Ishikawa (cell line): ENCODE measurements around the gene SIMC1.

Experiments
- CEBPB ChIP-seq: IDR thresholded peaks from 2 replicates; pipeline ENCODE4 v1.6.1; 2012
- CREB1 ChIP-seq: IDR thresholded peaks from 2 replicates; pipeline ENCODE4 v1.6.1; 2012; ENCODE audit warnings: low read depth
- EGR1 ChIP-seq: IDR thresholded peaks from 2 replicates; pipeline ENCODE4 v1.6.1; 2012
- EP300 ChIP-seq: IDR thresholded peaks from 2 replicates; pipeline ENCODE4 v1.6.1; 2012; ENCODE audit warnings: borderline replicate concordance
- FOXM1 ChIP-seq: IDR thresholded peaks from 2 replicates; pipeline ENCODE4 v1.6.1; 2012; ENCODE audit warnings: low read depth, borderline replicate concordance
- NFIC ChIP-seq: IDR thresholded peaks from 2 replicates; pipeline ENCODE4 v1.6.1; 2012
- RAD21 ChIP-seq: IDR thresholded peaks from 2 replicates; pipeline ENCODE4 v1.6.1; 2012; ENCODE audit warnings: low read depth
- TAF1 ChIP-seq: IDR thresholded peaks from 2 replicates; pipeline ENCODE4 v1.6.1; 2012; ENCODE audit warnings: low read depth, mild to moderate bottlenecking
- TCF12 ChIP-seq: IDR thresholded peaks from 2 replicates; pipeline ENCODE4 v1.6.1; 2012; ENCODE audit warnings: low read depth
- TEAD4 ChIP-seq: IDR thresholded peaks from 2 replicates; pipeline ENCODE4 v1.6.1; 2012
- YY1 ChIP-seq: IDR thresholded peaks from 2 replicates; pipeline ENCODE4 v1.6.1; 2012; ENCODE audit warnings: low read depth
- ZBTB7A ChIP-seq: IDR thresholded peaks from 2 replicates; pipeline ENCODE4 v1.6.1; 2012; ENCODE audit warnings: low read depth
- TF ChIP-seq, protein P1 (sequence below): IDR thresholded peaks from 2 replicates; pipeline ENCODE4 v1.6.1; 2012
- TF ChIP-seq, protein P2 (sequence below): IDR thresholded peaks from 2 replicates; pipeline ENCODE4 v1.6.1; 2012; ENCODE audit warnings: low read depth, mild to moderate bottlenecking
- TF ChIP-seq, protein P3 (sequence below): IDR thresholded peaks from 2 replicates; pipeline ENCODE4 v1.6.1; 2012

SIMC1 gene

DNA sequence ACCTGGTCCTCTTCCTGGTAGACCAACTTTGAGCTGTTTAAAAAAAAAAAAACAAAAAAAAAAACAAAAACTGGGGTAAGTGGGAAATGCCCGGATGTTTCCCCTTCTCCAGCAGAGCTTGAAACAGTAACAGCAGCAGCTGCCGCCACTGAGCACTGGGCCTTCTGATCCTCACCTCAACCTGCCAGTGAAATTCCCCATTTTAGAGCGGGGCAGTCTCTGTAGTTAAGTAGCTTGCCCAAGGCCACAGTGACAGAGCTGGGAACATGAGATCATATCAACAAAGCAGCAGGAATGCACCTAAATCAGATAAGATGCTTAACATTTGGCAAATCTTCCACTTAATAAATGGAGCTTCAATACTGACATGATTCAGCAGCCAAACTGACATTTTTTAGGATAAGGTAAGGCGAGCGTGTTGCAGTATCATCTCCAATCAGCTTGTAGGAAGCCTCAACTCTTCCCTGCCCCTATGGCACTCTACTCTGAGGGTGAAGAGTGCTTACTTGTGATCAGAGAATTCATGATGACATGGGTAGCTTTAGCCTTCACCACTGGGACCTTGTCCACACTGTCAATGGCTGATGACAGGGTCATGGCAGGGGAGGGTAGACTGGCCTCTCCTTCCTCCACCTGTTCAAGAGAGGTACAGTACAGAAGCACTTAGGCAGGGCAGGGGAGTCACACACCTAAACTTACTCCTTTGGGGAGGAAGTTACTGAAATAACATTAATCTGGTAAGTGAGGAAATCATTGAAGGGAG is 114.1 kb downstream of the SIMC1 start:
- TF ChIP-seq YY1 (no peak), EP300 (no peak), TAF1 (no peak), FOXM1 (no peak), NFIC (no peak), EGR1 (no peak), CREB1 (no peak), TCF12 (no peak)
- TF ChIP-seq, protein P1, sequence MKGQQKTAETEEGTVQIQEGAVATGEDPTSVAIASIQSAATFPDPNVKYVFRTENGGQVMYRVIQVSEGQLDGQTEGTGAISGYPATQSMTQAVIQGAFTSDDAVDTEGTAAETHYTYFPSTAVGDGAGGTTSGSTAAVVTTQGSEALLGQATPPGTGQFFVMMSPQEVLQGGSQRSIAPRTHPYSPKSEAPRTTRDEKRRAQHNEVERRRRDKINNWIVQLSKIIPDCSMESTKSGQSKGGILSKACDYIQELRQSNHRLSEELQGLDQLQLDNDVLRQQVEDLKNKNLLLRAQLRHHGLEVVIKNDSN: no peak
- TF ChIP-seq, protein P2, sequence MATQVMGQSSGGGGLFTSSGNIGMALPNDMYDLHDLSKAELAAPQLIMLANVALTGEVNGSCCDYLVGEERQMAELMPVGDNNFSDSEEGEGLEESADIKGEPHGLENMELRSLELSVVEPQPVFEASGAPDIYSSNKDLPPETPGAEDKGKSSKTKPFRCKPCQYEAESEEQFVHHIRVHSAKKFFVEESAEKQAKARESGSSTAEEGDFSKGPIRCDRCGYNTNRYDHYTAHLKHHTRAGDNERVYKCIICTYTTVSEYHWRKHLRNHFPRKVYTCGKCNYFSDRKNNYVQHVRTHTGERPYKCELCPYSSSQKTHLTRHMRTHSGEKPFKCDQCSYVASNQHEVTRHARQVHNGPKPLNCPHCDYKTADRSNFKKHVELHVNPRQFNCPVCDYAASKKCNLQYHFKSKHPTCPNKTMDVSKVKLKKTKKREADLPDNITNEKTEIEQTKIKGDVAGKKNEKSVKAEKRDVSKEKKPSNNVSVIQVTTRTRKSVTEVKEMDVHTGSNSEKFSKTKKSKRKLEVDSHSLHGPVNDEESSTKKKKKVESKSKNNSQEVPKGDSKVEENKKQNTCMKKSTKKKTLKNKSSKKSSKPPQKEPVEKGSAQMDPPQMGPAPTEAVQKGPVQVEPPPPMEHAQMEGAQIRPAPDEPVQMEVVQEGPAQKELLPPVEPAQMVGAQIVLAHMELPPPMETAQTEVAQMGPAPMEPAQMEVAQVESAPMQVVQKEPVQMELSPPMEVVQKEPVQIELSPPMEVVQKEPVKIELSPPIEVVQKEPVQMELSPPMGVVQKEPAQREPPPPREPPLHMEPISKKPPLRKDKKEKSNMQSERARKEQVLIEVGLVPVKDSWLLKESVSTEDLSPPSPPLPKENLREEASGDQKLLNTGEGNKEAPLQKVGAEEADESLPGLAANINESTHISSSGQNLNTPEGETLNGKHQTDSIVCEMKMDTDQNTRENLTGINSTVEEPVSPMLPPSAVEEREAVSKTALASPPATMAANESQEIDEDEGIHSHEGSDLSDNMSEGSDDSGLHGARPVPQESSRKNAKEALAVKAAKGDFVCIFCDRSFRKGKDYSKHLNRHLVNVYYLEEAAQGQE: no peak
- TF ChIP-seq, protein P3, sequence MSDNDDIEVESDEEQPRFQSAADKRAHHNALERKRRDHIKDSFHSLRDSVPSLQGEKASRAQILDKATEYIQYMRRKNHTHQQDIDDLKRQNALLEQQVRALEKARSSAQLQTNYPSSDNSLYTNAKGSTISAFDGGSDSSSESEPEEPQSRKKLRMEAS: no peak

DNA sequence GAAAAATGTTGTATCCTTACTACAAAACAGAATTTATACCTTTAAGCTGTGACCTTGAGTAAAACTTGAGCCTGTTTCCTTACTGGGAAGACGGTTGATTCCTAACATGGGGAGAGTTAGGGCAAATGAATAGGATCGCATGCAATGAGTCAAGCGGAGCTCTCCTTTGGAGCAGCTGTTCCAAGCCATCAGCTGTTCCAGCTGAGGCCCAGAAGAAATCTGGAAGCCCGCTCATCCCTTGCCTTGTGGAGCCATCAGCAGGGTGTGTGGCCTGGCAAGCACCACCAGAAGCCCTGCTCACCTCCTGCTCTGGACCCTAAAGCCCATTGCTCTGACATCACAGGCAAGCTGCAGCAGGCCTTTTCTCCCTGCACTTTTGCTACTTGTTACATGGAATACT is 115.3 kb downstream of the SIMC1 start:
- no peak for TF ChIP-seq NFIC
- TF ChIP-seq ZBTB7A: no peak
- TF ChIP-seq, protein P3: no peak

DNA sequence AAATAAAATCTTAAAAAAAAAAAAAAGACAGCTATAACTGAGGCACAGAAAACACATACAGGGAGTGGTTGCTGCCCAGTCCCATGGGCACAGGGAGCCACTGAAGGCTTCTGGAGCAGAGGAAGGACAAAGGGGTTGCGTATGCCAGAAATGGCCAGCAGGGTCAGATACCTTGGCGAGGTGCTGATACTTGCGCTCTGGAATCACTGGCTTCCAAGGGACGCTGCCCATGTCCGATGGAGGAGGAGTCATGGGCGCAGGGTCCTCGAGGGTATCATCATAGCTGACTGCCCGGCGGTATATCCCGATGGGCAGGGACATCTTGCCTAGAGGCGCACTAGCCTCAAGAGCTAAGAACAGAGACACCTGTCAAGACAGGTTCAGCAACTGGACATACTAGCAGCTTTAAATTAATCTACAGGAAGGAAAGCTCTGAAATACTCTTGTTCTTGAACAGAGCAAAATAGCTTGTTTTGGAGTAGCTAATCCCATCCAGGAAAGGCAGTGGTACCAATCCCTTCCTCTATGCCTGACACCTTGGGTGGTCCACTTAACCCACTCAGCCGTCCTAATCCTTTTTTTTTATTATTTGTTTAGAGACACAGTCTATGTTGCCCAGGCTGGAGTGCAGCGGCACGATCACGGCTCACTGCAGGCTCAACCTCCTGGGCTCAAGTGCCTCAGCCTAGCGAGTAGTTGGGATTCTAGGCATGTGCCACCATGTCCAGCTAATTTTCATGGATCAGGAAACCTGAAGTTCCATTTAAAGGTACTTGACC is 117.4 kb downstream of the SIMC1 start:
- TF ChIP-seq YY1 (no peak), EGR1 (no peak), RAD21 (no peak), CREB1 (no peak), TCF12 (no peak), ZBTB7A (no peak), TAF1 (no peak), TEAD4 (no peak), EP300 (no peak), FOXM1 (no peak), CEBPB (no peak), NFIC (no peak)
- TF ChIP-seq, protein P3: no peak
- TF ChIP-seq, protein P1: no peak
- TF ChIP-seq, protein P2: no peak

DNA sequence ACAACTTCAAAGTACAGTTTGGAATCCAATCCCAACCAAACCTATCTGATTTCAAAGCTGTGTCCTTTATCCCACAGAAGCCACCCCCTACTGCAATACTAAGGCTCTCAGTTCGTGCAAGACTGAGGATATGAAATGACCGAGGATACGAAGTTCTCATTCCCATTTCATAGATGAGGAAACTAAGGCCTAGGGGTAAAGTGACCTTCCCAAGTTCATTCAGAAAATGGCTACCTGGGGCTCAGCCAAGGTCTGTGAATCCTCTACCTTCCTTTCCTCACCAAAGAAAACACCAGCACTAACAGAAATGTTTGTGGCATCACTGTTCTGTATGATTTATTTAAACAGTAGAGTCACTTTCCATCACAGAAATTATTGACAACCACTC is 117.9 kb downstream of the SIMC1 start:
- TF ChIP-seq FOXM1 (no peak), YY1 (no peak), ZBTB7A (no peak), TEAD4 (no peak), TCF12 (no peak), NFIC (no peak), EP300 (no peak), CEBPB (no peak), TAF1 (no peak), EGR1 (no peak), CREB1 (no peak)
- TF ChIP-seq, protein P3: no peak
- TF ChIP-seq, protein P2: no peak
- TF ChIP-seq, protein P1: no peak
